AG09309 (cell line): ENCODE measurements around the gene ROR2.

ENCODE experiments used
- DNase-seq: peaks from one replicate; pipeline ENCODE4 v3.0.0-alpha.2; 2010; ENCODE audit warnings: low read depth
- H3K4me3 ChIP-seq: 2 replicates; pipeline ENCODE4 v1.5.1; 2011; ENCODE audit warnings: mild to moderate bottlenecking, low read depth, low read length, moderate library complexity; ENCODE audit not compliant: control insufficient read depth
- TF ChIP-seq, protein P1 (sequence below): IDR thresholded peaks from 2 replicates; pipeline ENCODE4 v1.5.1; 2011; ENCODE audit warnings: mild to moderate bottlenecking, low read depth, low read length, inconsistent platforms; ENCODE audit not compliant: insufficient read depth, control insufficient read depth; ENCODE audit errors: missing control alignments

Gene ROR2

DNA sequence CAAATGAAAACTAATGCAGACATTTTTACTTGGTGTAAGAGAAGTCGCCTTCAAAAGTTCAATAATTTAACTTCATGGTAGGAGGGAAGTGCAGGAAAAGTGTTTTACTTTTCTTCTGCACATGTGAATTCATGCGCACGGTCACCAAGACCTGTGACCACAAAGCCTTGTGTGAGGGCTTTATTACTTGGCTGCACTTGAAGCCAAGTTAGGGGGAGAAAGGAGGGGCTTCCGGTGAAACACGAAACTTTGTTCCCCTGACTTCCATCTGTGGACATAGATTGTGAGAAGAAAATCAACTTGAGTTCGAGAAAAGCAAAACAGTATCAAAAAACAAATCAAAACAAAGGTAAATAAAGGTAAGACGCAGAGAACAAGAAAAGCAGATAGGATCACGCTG lies 239.9 kb downstream of the ROR2 start:
- no peak overlapping the region for H3K4me3 ChIP-seq
- TF ChIP-seq, protein P1, sequence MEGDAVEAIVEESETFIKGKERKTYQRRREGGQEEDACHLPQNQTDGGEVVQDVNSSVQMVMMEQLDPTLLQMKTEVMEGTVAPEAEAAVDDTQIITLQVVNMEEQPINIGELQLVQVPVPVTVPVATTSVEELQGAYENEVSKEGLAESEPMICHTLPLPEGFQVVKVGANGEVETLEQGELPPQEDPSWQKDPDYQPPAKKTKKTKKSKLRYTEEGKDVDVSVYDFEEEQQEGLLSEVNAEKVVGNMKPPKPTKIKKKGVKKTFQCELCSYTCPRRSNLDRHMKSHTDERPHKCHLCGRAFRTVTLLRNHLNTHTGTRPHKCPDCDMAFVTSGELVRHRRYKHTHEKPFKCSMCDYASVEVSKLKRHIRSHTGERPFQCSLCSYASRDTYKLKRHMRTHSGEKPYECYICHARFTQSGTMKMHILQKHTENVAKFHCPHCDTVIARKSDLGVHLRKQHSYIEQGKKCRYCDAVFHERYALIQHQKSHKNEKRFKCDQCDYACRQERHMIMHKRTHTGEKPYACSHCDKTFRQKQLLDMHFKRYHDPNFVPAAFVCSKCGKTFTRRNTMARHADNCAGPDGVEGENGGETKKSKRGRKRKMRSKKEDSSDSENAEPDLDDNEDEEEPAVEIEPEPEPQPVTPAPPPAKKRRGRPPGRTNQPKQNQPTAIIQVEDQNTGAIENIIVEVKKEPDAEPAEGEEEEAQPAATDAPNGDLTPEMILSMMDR: no peak
- no peak for DNase-seq

DNA sequence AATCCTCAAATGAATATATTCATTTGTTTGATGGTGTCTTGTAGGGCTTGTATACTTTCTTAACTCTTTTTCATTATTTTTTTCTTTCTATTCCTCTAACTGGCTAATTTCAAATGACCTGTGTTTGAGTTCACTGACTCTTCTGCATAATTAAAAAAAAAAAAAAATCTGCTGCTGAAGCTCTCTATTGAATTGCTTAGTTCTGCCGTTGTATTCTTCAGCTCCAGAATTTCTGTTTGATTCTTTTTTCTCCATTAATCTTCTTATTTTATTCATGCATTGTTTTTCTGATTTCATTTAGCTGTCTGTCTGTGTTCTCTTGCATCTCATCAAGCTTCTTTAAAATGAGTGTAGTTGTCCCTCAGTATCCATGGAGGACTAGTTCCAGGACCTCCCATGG lies 244.6 kb downstream of the ROR2 start:
- H3K4me3 ChIP-seq: no peak overlapping the region
- DNase-seq: no peak
- TF ChIP-seq, protein P1: no peak

DNA sequence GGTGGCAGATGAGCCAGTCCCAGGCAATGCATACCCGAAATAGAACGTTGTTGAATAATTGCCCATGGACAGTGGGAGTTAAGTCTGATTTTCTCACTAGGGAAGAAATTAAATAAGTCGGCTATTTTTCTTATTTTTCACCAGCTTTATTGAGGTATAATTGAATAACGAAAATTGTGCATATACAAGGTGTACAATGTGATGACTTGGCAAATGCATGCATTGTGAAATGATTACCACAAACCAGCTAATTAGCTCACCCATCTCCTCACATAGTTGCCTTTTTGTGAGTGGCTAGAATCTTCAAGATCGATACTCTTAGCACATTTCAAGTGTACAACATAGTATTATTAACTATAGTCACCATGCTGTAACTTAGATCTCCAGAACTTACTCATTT lies 249.6 kb downstream of the ROR2 start:
- TF ChIP-seq, protein P1: no peak
- no peak overlapping the region for H3K4me3 ChIP-seq
- no peak for DNase-seq

DNA sequence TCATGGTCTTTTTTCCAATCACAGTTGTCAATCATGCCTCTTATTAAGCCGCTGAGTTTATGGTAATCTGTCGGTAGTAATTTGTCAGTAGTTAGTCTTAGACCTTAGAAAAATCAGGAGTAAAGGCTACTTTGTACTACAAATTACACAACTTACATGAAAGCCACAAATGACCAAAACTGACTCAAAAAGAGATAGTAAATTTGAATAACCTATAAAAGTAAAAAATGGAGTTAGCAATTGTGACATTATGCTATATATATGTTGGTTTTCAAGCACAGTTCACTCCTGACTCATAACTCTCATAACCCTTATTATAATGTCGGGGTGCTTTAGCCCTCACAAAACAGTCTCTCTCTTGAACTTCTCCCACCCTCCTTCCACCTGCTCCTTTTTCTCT lies 251.8 kb downstream of the ROR2 start:
- H3K4me3 ChIP-seq: no peak overlapping the region
- TF ChIP-seq, protein P1: no peak
- DNase-seq: no peak

DNA sequence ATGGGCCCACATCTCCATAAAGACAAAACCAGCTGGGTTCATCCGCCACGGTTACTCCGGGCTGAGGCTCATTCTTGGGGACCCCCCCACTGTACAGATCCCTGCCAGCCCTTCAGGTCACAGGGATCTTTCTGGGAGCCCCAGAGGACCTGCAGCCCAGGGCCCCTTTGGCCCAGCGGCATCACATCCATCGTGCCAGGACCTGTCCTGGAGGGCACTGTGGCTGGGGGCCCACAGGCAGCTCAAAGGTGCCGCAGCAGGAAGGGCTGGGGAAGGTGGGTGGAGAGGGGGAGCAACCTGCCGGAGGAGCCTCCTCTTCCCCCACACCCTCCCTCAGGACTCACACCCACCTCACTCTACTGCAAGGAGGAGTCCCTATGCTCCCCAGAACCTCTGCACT lies 252.8 kb downstream of the ROR2 start:
- DNase-seq: no peak
- no peak overlapping the region for H3K4me3 ChIP-seq
- TF ChIP-seq, protein P1: no peak

DNA sequence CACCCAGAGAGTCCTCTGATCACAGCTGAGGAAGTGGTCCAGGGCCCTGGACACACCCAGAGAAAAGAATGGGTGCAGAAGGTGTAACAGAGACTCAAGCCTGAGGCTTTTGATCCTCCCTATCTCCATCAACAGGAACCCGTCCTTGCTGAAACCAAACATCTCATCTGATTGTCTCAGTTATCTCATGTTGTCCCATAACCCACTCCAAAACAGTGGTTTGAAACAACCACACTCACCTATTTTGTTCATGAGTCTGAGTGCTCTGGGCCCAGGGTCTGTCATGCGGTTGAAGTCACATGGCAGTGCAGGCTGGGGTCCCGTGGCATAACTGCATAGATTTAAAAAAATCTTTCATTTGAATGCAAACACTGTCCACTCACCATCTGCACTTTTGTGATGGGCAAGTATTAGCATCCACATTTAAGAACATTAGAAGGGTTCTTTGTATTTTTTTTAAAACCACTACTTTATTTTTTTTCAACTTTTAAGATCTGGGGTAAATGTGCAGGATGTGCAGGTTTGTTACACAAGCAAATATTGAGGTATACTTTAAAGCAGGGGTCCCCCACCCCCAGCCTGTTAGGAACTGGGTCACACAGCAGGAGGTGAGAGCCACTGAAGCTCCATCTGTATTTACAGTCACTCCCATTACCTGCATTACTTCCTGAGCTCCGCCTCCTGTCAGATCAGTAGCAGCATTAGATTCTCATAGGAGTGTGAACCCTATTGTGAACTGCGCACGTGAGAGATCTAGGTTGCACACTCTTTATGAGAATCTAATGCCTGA lies 255.8 kb downstream of the ROR2 start:
- TF ChIP-seq, protein P1: no peak
- no peak for DNase-seq

More for the DNA sequence above, 255.8 kb downstream of the ROR2 start:
- H3K4me3 ChIP-seq: no peak overlapping the region
